Effector CD8-positive, alpha-beta T cell (primary cell): Measurements from ENCODE around the gene CCT6A.
A peak's percentile ranks its signal among the peaks of the same experiment; 100 is the strongest.
"Not testable (repeated sequence)": the region's sequence is repeated elsewhere in the genome, so short reads cannot be mapped to it uniquely, and the experiment has no call there.

Experiments
- DNase-seq: peaks from one replicate; lab custom pipeline; 2025; lab: John Stamatoyannopoulos, UW
- total RNA-seq, 4 experiments: gene quantifications; one replicate each; lab custom pipeline; 2026; lab: John Stamatoyannopoulos, UW

CCT6A gene, protein sequence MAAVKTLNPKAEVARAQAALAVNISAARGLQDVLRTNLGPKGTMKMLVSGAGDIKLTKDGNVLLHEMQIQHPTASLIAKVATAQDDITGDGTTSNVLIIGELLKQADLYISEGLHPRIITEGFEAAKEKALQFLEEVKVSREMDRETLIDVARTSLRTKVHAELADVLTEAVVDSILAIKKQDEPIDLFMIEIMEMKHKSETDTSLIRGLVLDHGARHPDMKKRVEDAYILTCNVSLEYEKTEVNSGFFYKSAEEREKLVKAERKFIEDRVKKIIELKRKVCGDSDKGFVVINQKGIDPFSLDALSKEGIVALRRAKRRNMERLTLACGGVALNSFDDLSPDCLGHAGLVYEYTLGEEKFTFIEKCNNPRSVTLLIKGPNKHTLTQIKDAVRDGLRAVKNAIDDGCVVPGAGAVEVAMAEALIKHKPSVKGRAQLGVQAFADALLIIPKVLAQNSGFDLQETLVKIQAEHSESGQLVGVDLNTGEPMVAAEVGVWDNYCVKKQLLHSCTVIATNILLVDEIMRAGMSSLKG
- 126 to 326 (median 150) reads per million in 4 experiments for total RNA-seq

- peak; percentile 87 for DNase-seq
These were observed at the start of gene CCT6A, which contains the start of gene PSPH for GRCh38 chr7:56051339-56052191. CCT6A (plus strand) TSS chr7:56051765; CDS start chr7:56051849, 84 bp downstream. PSPH (minus strand) TSS chr7:56051444; CDS start chr7:56021212, 30,232 bp downstream.

GRCh38 chr7:56003749-56004148 lies 47.8 kb upstream of the CCT6A start:
- no peak for DNase-seq

DNA sequence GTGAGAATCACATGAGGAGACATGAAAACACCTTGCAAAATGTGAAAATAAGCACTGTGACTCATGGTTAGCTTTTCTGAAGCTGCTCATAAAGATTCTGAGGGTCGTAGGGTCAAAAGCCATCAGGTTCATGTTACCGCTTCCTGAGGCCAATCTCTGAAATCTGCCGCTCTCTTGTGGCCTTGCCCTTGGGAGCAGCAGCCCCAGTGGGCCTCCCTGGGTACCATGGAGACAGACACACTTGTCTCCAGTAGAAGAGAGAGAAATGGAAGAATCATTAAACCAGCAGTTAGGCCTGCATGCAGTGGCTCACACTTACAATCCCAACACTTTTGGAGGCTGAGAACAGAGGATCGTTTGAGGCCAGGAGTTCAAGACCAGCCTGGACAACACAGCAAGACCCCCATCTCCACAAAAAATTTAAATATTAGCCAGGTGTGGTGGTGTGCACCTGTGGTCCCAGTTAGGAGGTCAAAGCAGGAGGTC lies 44.4 kb upstream of the CCT6A start:
- no peak for DNase-seq

DNA sequence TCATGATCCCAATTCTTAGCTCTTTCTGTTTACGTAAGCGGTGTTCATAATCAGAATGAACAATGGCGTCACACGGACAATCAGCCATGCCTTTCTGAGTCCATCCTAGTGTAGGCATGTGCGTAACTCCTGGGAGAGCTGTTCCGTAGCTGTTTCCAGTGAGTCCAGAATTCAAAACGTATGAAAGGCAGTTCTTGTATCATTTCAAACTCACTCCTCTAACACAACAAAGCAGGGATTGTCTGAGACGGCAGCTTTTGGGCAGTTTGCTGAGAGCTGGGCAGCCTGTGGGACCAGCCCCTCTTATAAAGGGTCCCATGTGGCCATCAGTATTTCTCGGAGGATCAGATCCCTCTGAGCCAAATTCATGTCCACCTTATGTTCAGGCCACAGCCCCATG lies 43.7 kb upstream of the CCT6A start:
- no peak for DNase-seq

DNA sequence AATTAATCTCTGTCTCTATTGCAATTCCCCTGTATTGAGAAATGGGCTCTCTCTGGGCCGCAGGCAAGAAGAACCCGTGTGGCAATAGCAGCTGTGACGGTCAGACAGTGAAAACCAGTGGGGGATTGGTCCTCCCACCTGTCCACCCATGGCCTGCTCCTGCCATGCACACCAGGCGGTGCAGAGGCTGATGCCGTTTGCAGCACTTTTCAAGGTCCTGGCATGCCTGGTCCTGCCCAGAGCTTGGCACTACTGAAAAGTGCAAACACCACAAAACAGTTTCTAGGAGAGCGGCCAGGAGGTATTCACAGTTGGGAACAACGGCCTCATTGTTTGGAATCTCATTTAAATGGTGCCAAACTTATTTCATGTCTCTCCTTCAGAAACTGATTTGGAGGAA lies 41.9 kb upstream of the CCT6A start:
- no peak for DNase-seq

- not testable (repeated sequence) for DNase-seq
These were observed 34.5 kb upstream of the CCT6A start for GRCh38 chr7:56017015-56017414.

DNA sequence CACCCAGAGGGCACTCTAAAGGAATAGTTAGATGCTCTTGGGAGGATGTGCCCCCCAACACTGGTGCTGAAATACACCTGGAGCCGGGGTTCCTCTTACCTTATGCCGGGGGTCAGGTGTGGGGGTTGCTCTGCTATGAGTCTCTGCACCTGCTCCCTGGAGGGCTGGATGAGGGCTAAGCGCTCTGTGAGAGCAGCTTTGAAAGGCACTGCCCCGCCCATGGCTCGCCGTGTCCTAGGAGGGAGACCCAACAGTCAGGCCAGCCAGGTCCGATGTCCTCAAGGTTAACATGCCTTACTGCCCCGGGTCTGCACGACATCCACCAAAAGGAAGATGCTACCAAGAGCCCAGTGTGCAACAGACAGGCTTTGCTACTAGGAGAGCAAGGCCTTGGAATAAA lies 32.1 kb upstream of the CCT6A start:
- no peak for DNase-seq

DNA sequence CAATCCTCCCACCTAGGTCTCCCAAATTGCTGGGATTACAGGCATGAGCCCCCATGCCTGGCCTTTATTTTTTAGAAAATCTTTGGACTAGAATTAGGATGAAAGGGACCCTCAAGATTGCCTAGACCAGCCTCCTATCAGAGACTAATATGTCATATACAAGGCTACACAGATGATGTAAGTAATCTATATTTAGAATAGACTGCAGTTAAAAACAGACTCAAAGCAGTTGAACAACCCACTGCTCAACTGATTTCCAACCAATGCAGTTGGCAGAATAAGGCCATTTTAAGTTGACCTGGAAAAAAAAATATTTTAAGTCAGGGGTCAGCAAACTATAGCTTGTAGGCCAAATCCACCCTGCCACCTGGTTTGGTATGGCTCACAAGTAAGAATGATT lies 28.1 kb upstream of the CCT6A start:
- DNase-seq, result no peak

DNA sequence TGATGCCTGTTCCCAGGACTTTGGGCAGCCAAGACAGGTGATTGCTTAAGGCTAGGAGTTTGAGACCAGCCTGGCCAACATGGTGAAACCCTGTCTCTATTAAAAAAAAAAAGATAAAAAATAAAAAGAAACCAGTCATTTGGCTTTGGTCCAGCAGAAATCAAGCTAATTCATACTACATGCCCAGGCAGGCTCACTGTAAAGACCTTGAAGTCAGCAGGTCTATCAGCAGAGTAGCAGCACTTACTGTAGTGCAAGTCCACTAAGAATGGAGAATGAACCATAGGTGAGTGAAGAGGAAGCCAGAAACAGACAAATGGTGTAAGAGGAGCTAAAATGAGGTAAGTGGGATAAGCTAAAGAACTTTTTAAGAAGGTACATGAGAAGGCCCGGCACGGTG lies 25.0 kb upstream of the CCT6A start:
- DNase-seq, result no peak

DNA sequence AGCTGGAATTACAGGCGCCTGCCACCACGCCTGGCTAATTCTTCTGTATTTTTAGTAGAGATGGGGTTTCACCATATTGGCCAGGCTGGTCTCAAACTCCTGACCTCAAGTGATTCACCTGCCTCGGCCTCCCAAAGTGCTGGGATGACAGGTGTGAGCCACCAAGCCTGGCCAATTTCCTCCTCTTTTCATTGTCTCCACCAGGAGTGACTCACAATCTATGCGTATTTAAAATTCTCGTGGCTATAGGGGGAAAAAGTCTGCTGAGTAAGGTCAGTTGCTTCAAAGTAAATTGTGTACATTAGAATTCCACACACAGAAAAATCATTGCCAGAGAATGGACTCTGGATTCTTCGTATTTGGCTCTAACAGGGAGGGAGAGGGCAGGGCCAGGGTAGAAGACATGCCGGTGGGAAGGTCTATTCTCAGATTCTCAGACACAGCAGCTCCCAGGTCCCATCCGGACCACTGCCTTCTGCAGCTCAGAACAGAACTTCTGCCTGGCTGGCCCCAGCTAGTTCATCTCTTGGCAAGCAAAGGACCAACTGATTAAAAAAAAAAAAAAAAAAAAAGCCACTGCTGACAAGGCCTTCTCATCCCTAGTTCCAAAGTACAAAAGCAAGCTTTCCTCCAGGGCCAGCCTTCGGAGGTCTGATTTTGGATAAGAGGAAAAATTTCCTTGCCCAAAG lies 22.5 kb upstream of the CCT6A start:
- DNase-seq, result no peak

DNA sequence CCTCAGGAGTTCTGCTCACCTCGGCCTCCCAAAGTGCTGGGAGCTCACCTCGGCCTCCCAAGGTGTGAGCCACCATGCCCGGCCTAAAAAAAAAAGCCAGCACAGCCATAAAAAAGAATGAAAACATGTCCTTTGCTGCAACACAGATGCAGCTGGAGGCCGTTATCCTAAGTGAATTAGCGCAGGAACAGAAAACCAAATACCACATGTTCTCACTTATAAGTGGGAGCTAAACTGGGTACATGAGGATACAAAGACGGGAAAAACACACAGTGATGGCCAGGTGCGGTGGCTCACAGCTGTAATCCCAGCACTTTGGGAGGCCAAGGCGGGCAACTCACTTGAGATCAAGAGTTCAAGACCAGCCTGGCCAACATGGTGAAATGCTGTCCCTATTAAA lies 21.2 kb upstream of the CCT6A start:
- no peak for DNase-seq

- not testable (repeated sequence) for DNase-seq
These were observed 20.0 kb upstream of the CCT6A start for GRCh38 chr7:56031556-56031955.

- DNase-seq, result not testable (repeated sequence)
These were observed 19.0 kb upstream of the CCT6A start for GRCh38 chr7:56032578-56032977.

DNA sequence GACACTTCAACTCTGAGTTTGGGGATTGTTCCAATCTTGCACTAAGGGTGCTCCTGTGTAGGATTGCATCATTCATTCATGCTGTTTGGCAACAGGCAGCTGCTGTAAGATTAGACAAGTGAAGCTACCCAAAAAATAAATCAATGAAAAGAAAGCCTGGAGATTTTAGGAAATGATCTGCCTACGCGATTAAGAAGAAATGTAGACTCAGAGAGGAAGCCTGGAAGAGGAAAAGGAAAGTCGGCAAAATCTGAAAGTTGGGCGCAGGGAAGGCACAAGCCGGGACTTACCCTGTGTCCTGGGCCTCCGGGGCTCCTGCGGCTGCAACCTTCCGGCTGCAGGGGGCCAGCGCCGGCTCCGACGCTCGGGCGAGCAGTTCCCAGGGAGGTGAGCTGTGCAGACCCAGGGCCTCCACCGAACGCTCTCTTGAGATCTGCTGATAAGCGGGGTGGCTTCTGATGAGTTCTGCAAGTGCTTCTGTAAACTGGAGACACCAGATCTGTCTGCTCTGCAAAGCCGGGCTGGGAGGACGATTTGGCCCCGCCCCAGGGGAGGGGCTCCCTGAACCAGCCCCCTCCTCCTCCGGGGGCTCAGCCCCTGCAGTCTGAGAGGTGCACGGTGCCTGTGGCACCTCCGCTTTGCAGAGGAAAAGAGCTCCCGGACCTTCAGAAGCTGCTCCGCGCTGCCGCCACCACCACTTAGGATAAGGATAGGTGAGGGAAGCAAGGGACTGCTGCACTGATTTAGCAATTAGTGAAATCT lies 17.7 kb upstream of the CCT6A start:
- peak; percentile 65 for DNase-seq

DNA sequence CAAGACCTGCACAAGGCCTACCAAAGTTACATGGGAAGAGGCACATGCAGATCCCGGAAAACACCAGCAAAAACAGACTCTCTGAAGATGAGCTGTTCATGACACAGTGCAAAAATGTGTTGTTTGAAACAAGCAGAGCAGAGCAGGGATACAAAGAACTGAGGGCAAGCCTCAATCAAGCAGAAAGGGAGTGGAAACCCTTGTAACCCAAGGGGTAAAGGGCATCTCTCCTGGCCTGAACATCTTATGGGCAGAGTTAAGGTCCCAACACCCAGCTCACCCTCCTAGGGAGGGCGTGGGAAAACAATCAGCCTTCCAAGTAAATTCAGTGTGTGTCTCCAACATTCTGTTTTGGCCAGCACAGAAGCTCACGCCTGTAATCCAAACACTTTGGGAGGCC lies 10.8 kb upstream of the CCT6A start:
- no peak for DNase-seq

DNA sequence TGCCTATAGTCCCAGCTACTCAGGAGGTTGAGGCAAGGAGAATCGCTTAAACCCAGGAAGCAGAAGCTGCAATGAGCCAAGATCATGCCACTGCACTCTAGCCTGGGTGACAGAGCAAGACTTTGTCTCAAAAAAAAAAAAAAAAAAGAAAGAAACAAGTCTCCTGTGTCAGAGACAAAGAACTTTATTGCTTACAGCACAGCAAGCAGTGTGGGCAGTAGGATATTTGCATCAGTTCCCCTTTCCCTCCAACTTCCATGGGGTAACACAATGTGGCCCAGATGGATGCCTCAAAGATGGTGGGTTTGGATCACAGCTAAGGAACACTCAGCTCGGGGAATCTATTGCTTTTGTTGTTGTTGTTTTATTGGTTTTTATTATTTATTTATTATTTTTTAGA lies 5.8 kb upstream of the CCT6A start:
- not testable (repeated sequence) for DNase-seq

- DNase-seq, result no peak
These were observed 4.7 kb upstream of the CCT6A start for GRCh38 chr7:56046721-56047445.

DNA sequence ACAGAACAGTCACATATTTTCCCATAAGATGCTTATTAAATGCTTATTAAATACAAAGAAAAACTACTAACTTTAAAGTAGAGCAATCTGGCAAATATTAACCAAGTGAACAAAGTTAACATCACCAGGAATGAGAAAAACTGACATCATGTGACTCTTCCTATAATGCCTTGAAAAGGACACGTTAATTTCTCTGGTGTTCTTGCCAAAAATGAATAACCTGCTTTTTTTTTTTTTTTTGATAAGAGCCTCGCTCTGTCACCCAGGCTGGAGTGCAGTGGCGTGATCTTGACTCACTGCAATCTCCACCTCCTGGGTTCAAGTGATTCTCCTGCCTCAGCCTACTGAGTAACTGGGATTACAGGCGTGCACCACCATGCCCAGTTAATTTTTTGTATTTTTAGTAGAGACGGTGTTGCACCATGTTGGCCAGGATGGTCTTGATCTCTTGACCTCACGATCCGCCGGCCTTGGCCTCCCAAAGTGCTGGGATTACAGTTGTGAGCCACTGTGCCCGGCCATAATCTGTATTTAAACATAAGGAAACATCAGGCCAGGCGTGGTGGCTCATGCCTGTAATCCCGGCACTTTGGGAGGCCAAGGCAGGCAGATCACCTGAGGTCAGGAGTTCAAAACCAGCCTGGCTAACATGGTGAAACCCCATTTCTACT lies 4.0 kb upstream of the CCT6A start:
- not testable (repeated sequence) for DNase-seq

- no peak for DNase-seq
These were observed 3.3 kb upstream of the CCT6A start for GRCh38 chr7:56048245-56048644.

DNA sequence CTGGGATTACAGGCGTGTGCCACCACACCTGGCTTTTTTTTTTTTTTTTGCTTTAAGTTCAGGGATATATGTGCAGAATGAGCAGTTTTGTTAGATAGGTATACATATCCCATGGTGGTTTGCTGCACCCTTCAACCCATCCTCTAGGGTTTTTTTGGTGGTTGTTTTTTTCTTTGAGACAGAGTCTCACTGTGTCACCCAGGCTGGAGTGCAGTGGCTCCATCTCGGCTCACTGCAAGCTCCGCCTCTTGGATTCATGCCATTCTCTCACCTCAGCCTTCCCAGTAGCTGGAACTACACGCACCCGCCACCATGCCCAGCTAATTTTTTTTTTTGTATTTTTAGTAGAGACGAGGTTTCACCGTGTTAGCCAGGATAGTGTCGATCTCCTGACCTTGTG lies 2.8 kb upstream of the CCT6A start:
- DNase-seq, result not testable (repeated sequence)
